GM12878 (cell line): ENCODE results near the gene KLF6. TPM values are rescaled to one million over a fixed set of nuclear protein-coding genes. Genes with fewer than 3 reads are reported as not detected.

Experiments
- ATF2 ChIP-seq: IDR thresholded peaks from 2 replicates; pipeline ENCODE4 v1.6.1; 2012; ENCODE audit warnings: low read length, inconsistent platforms
- ATF3 ChIP-seq: IDR thresholded peaks from 2 replicates; pipeline ENCODE4 v1.6.1; 2011; ENCODE audit warnings: low read depth, mild to moderate bottlenecking, low read length, moderate library complexity, borderline replicate concordance; ENCODE audit errors: extremely low read depth
- BCL11A ChIP-seq: IDR thresholded peaks from 2 replicates; pipeline ENCODE4 v1.6.1; 2011; ENCODE audit warnings: low read depth, low read length
- CBFB ChIP-seq: IDR thresholded peaks from 2 replicates; pipeline ENCODE4 v1.6.1; 2016; ENCODE audit warnings: antibody characterized with exemption, low read depth
- CBX5 ChIP-seq: sonication (generic); IDR thresholded peaks from 2 replicates; pipeline ENCODE4 v1.6.1; 2016; ENCODE audit warnings: low read depth, moderate library complexity, mild to moderate bottlenecking, inconsistent platforms
- ELK1 ChIP-seq: IDR thresholded peaks from 2 replicates; pipeline ENCODE4 v1.6.1; 2012; ENCODE audit warnings: low read depth, low read length, improper control_type of control experiment
- FOS ChIP-seq: IDR thresholded peaks from 3 replicates; pipeline ENCODE4 v1.6.1; 2011; ENCODE audit warnings: borderline replicate concordance; ENCODE audit not compliant: insufficient read length; ENCODE audit errors: extremely low read depth
- FOXM1 ChIP-seq: IDR thresholded peaks from 2 replicates; pipeline ENCODE4 v1.6.1; 2012; ENCODE audit warnings: low read depth, mild to moderate bottlenecking, inconsistent platforms, low read length, moderate library complexity
- HDAC2 ChIP-seq: fragments of 200-600 bp; sonication (generic); IDR thresholded peaks from 2 replicates; pipeline ENCODE4 v1.6.1; 2017
- HDAC6 ChIP-seq: fragments of 200-600 bp; sonication (generic); IDR thresholded peaks from one replicate; pipeline ENCODE4 v1.8.0; 2017; ENCODE audit warnings: antibody characterized with exemption; ENCODE audit not compliant: unreplicated experiment
- IKZF1 ChIP-seq: fragments of 450-650 bp; conservative IDR thresholded peaks from 2 replicates; pipeline ENCODE4 v1.6.1; 2017; ENCODE audit warnings: antibody characterized with exemption, mild to moderate bottlenecking
- MXI1 ChIP-seq: fragments of 150-350 bp; IDR thresholded peaks from 2 replicates; pipeline ENCODE4 v1.6.1; 2011; ENCODE audit warnings: low read depth, mild to moderate bottlenecking, inconsistent platforms, low read length, improper control_type of control experiment
- NFYB ChIP-seq: IDR thresholded peaks from 2 replicates; pipeline ENCODE4 v1.6.1; 2011; ENCODE audit warnings: low read depth, mild to moderate bottlenecking, low read length, improper control_type of control experiment, moderate library complexity; ENCODE audit not compliant: insufficient read depth
- NR2F1 ChIP-seq: fragments of 450-650 bp; conservative IDR thresholded peaks from 2 replicates; pipeline ENCODE4 v1.6.1; 2017; ENCODE audit warnings: mild to moderate bottlenecking
- PML ChIP-seq: IDR thresholded peaks from 2 replicates; pipeline ENCODE4 v1.6.1; 2012; ENCODE audit warnings: low read length, inconsistent platforms
- POLR2AphosphoS2 ChIP-seq: IDR thresholded peaks from 2 replicates; pipeline ENCODE4 v1.6.1; 2011; ENCODE audit warnings: low read depth, mild to moderate bottlenecking, low read length, improper control_type of control experiment, moderate library complexity
- POLR2AphosphoS5 ChIP-seq: IDR thresholded peaks from 2 replicates; pipeline ENCODE4 v1.6.1; 2011; ENCODE audit warnings: mild to moderate bottlenecking, low read length, inconsistent platforms
- PRDM15 ChIP-seq: fragments of 450-650 bp; formaldehyde crosslinking; IDR thresholded peaks from 2 replicates; pipeline ENCODE4 v1.4.0; 2020; ENCODE audit warnings: mild to moderate bottlenecking, moderate library complexity
- RAD21 ChIP-seq: IDR thresholded peaks from 2 replicates; pipeline ENCODE4 v1.6.1; 2011; ENCODE audit warnings: mild to moderate bottlenecking, low read depth, low read length, moderate library complexity; ENCODE audit not compliant: insufficient read depth
- RAD51 ChIP-seq: fragments of 450-650 bp; IDR thresholded peaks from 2 replicates; pipeline ENCODE4 v1.6.1; 2016; ENCODE audit warnings: moderate library complexity, mild to moderate bottlenecking, inconsistent platforms
- RBBP5 ChIP-seq: fragments of 200-600 bp; sonication (generic); conservative IDR thresholded peaks from 2 replicates; pipeline ENCODE4 v1.6.1; 2016
- RELA ChIP-seq: fragments of 450-650 bp; IDR thresholded peaks from 2 replicates; pipeline ENCODE4 v1.8.0; 2014; ENCODE audit warnings: borderline replicate concordance; ENCODE audit not compliant: partially characterized antibody
- RUNX3 ChIP-seq: IDR thresholded peaks from 2 replicates; pipeline ENCODE4 v1.6.1; 2012; ENCODE audit warnings: low read length, inconsistent platforms
- SIX5 ChIP-seq: IDR thresholded peaks from 2 replicates; pipeline ENCODE4 v1.6.1; 2011; ENCODE audit warnings: mild to moderate bottlenecking, low read depth, low read length, moderate library complexity; ENCODE audit not compliant: severe bottlenecking
- SREBF2 ChIP-seq: IDR thresholded peaks from 2 replicates; pipeline ENCODE4 v1.6.1; 2012; ENCODE audit warnings: mild to moderate bottlenecking, low read length
- SUZ12 ChIP-seq: fragments of 200-600 bp; sonication (generic); IDR thresholded peaks from one replicate; pipeline ENCODE4 v1.6.1; 2018; ENCODE audit warnings: antibody characterized with exemption, mild to moderate bottlenecking; ENCODE audit not compliant: unreplicated experiment
- TCF12 ChIP-seq: IDR thresholded peaks from 2 replicates; pipeline ENCODE4 v1.6.1; 2011; ENCODE audit warnings: low read depth, mild to moderate bottlenecking, low read length
- ZBED1 ChIP-seq: IDR thresholded peaks from 2 replicates; pipeline ENCODE4 v1.6.1; 2016; ENCODE audit warnings: borderline replicate concordance
- ZNF622 ChIP-seq: fragments of 450-650 bp; IDR thresholded peaks from 2 replicates; pipeline ENCODE4 v1.6.1; 2017; ENCODE audit warnings: mild to moderate bottlenecking, inconsistent platforms
- polyA plus RNA-seq, 11 experiments: library from polyadenylated mRNA; depleted of rRNA in 4 of 11; unstranded in 6 of 11; stranded (reverse) in 5 of 11; fragments of >200 nt; fragmentation: Nextera tagmentation in 4 of 11; fragmentation: Illumina TruSeq in 1 of 11; extraction: Ambion mirVana in 4 of 11; extraction: Trizol in 1 of 11; gene quantifications; 1 replicate in 1 of 11; 2 replicates in 10 of 11; pipeline versions ENCODE4 v1.2.1 to v1.2.3, GENCODE V29; 2011 to 2016; ENCODE audit warnings: inconsistent platforms in 2 of 11, missing spikeins in 2 of 11, low read depth in 1 of 11
- total RNA-seq, 4 experiments: library from RNA; depleted of rRNA in 3 of 4; stranded (reverse); fragments of >200 nt in 3 of 4; fragmentation: Illumina TruSeq in 1 of 4; extraction: Trizol in 1 of 4; gene quantifications; 2 replicates each; pipeline versions ENCODE4 v1.2.1 to v1.2.3, GENCODE V29; 2013 to 2021

The KLF6 gene
- total and polyA plus RNA-seq, 10 of the 15 experiments (the other 5 are each of a cell fraction or from before 2014, with no cell fraction given): 7.4 to 54.1 (median 23.5) TPM

GRCh38 chr10:3785851-3786271, 852 bp upstream of the KLF6 start (continued):
- TF ChIP-seq PRDM15 (CRISPR knock-in tag) (no peak), MXI1 (no peak), RELA (no peak), PML (no peak; the same call in 1 of the 2 replicates), FOS (no peak), HDAC2 (no peak), BCL11A (0 out of 2 replicates have a peak, but pooled peaks have one; percentile 2), FOXM1 (no peak), RAD21 (0 out of 2 replicates have a peak, but pooled peaks have one; percentile 13), ATF3 (no peak), TCF12 (no peak), IKZF1 (no peak; the same call in none of the 2 replicates), ZNF622 (no peak), HDAC6 (no peak), POLR2AphosphoS2 (peak; percentile 91), RUNX3 (no peak), SREBF2 (no peak), NFYB (no peak), SIX5 (no peak), NR2F1 (no peak), CBFB (no peak; the same call in 1 of the 2 replicates), RAD51 (no peak), ELK1 (no peak), ZBED1 (no peak), RBBP5 (no peak), CBX5 (no peak), SUZ12 (no peak), POLR2AphosphoS5 (peak; percentile 92), ATF2 (0 out of 2 replicates have a peak, but pooled peaks have one; percentile 15)
